ENCODE results near the gene ATF7IP2. TPM values are rescaled to one million over a fixed set of nuclear protein-coding genes. Genes with fewer than 3 reads are reported as not detected.

The ATF7IP2 gene
- total and polyA plus RNA-seq, 3 experiments from 2014 or later: 12.4 to 119 (median 14.3) TPM

DNA sequence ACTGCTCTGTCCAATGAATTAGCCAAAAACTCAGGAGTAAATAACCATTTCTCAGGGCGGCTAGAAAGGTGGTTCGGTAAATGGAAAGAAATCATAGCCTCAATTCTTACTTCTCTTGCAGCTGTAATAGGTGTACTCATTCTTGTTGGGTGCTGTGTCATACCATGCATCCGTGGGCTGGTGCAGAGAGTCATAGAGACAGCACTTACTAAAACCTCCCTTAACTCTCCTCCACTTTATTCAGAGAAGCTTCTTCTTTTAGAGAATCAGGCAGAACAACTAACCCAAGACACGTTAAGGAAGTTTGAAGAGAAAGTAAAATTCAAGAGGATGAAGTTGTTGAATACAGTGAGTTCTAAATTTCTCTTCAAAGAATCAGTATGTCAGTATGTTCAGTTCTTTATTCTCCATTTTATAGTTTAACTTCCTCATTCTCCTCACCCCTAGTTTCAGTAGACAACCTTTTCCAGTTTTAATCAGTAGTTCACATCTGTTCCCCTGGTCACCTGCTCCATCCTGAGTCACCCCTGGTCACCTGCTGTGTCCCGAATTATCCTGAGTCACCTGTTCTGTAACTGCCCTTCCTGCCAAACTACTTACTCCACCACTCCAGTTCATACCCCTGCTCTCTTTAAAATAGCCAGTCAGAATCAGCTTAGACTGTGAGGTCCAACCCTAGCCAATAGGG is 108.6 kb downstream of the ATF7IP2 start:
- Mint-ChIP-seq H3K4me3 (no peak overlapping the region), H3K9me3 (peaks cover 12 to 31% (median 19%) of the 10 kb centered on the region in 5 donors), H3K27me3 (peaks cover 0 to 4% of the 10 kb centered on the region in 2 donors), H3K36me3 (peaks cover 0 to 32% (median 0%) of the 10 kb centered on the region in 3 donors), H3K27ac (peak overlapping the region in 3 of 8 donors; percentile 24 to 61 (median 43)), H3K4me1 (no peaks in the 10 kb centered on the region)
- CTCF ChIA-PET: no interaction called here
- DNase-seq: no peak
- Histone ChIP-seq H3K27ac (ENCODE audit: low read depth, low read length) (no peak overlapping the region), H3K4me1 (ENCODE audit: insufficient read depth, low read length) (no peaks in the 10 kb centered on the region), H3K36me3 (ENCODE audit: insufficient read depth, low read length) (no peaks in the 10 kb centered on the region), H3K4me3 (ENCODE audit: low read length) (no peak overlapping the region), H3K9me3 (ENCODE audit: low read length) (no peaks in the 10 kb centered on the region), H3K27me3 (ENCODE audit: insufficient read depth, low read length, poor library complexity, severe bottlenecking) (no peaks in the 10 kb centered on the region)
- POLR2A ChIA-PET: no interaction called here

DNA sequence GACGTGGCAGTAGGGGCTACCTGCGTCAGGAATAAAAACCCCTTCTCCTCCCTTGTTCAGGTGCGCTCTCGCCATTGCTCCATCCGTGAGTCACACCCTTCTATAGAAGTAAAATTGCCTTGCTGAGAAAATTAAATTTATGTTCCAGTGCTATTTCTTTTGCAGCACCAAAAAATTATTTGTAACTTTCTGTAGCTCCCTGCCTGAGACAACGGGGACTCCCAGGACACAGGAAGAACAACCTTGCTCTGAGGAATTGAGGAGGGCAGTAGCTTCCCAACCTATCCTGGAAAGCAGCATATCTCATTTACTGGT is 109.1 kb downstream of the ATF7IP2 start:
- Histone ChIP-seq H3K27me3 (ENCODE audit: insufficient read depth, low read length, poor library complexity, severe bottlenecking) (no peaks in the 10 kb centered on the region), H3K27ac (ENCODE audit: low read depth, low read length) (no peak overlapping the region), H3K9me3 (ENCODE audit: low read length) (no peaks in the 10 kb centered on the region), H3K4me3 (ENCODE audit: low read length) (no peak overlapping the region), H3K36me3 (ENCODE audit: insufficient read depth, low read length) (no peaks in the 10 kb centered on the region), H3K4me1 (ENCODE audit: insufficient read depth, low read length) (no peaks in the 10 kb centered on the region)
- no peak for DNase-seq
- H3K27ac Mint-ChIP-seq: peak overlapping the region in 1 of 8 donors; percentile 43
- peaks cover 0 to 32% (median 0%) of the 10 kb centered on the region in 3 donors for H3K36me3 Mint-ChIP-seq
- H3K4me3 Mint-ChIP-seq: no peak overlapping the region
- ChIA-PET CTCF (no interaction called here), POLR2A (no interaction called here)
- H3K4me1 Mint-ChIP-seq: no peaks in the 10 kb centered on the region
- peaks cover 0 to 4% of the 10 kb centered on the region in 2 donors for H3K27me3 Mint-ChIP-seq
- H3K9me3 Mint-ChIP-seq: peaks cover 12 to 31% (median 19%) of the 10 kb centered on the region in 5 donors

DNA sequence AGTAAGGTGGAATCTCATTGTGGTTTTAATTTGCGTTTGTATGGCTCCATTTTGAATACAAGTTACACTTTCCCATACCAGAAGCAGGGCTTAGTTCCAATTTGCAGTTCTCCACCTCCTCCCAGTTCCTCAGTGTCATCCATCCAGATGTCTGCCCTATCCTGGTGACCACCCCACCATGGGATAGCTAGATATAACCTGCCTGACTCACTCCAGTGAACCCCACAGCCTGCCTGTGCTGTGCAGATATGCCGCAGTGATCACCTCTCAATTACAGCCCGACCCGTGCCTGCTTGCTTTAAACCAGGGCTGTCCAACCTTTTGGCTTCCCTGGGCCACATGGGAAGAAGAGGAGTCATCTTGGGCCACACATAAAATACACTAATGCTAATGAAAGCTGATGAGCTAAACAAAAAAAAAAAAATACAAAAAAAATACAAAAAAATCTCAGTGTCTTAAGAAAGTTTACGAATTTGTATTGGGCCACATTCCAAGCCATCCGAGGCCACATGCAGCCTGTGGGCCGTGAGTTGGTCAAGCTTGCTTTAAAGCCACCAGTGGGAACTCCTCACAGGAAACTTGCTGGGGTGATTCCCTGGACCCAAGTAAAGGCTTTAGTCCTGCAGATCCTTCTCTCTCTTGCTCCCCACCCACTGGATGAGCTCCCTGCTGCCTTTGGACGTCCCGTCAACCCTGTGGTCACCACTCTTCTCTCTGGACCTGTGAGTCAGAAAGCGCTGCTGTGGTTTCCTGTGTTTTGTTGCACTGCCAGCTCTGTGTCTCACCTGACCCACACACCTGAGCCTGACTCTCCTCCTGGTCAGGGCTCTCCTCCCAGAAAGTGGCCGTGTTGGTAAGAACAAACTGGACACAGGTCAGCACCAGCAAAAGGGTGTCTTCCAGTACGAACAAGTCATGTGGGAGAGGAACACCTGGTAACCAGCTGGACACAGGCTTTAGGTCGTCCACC is 111.6 kb downstream of the ATF7IP2 start:
- ChIA-PET POLR2A (interaction anchor here (0.6 to 0.8 kb wide), 3 partner anchors 12 to 450 kb away, joined by 3 to 9 read pairs (median 3); no protein-coding TSS in a partner anchor), CTCF (interaction anchor here (0.9 to 1.1 kb wide), 3 partner anchors 12 to 180 kb away, joined by 3 to 5 read pairs (median 3); no protein-coding TSS in a partner anchor)
- Histone ChIP-seq H3K27me3 (ENCODE audit: insufficient read depth, low read length, poor library complexity, severe bottlenecking) (no peaks in the 10 kb centered on the region), H3K36me3 (ENCODE audit: insufficient read depth, low read length) (no peaks in the 10 kb centered on the region), H3K27ac (ENCODE audit: low read depth, low read length) (peak overlapping the region; percentile 24), H3K9me3 (ENCODE audit: low read length) (no peaks in the 10 kb centered on the region), H3K4me1 (ENCODE audit: insufficient read depth, low read length) (no peaks in the 10 kb centered on the region), H3K4me3 (ENCODE audit: low read length) (no peak overlapping the region)
- H3K4me1 Mint-ChIP-seq: peaks cover 0 to 2% (median 0%) of the 10 kb centered on the region in 3 donors
- H3K36me3 Mint-ChIP-seq: peaks cover 0 to 32% (median 0%) of the 10 kb centered on the region in 3 donors
- peaks cover 0 to 4% of the 10 kb centered on the region in 2 donors for H3K27me3 Mint-ChIP-seq
- no peak overlapping the region for H3K4me3 Mint-ChIP-seq
- no peak for DNase-seq
- peaks cover 12 to 31% (median 19%) of the 10 kb centered on the region in 5 donors for H3K9me3 Mint-ChIP-seq
- no peak overlapping the region for H3K27ac Mint-ChIP-seq

DNA sequence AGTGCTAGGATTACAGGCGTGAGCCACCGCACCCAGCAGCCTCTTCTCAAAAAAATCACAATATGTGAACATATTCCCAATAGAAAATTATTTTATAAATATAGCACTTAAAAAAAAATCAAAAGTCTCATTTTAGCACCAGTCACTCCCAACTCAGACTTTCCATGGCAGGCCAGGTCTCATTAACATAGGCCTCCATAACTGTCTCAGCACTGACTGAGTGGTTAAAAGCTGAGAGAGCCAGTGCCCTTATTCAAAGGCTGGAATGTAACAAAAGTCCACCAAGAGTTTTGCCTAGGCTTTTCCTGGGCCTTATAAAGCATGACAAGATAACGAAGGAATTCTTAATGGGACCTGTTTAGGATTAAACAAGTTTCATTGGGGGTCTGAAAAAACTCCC is 114.7 kb downstream of the ATF7IP2 start:
- Histone ChIP-seq H3K27ac (ENCODE audit: low read depth, low read length) (no peak overlapping the region), H3K4me3 (ENCODE audit: low read length) (no peak overlapping the region), H3K36me3 (ENCODE audit: insufficient read depth, low read length) (no peaks in the 10 kb centered on the region), H3K4me1 (ENCODE audit: insufficient read depth, low read length) (no peaks in the 10 kb centered on the region), H3K27me3 (ENCODE audit: insufficient read depth, low read length, poor library complexity, severe bottlenecking) (no peaks in the 10 kb centered on the region), H3K9me3 (ENCODE audit: low read length) (no peaks in the 10 kb centered on the region)
- Mint-ChIP-seq H3K27me3 (peaks cover 0 to 2% of the 10 kb centered on the region in 2 donors), H3K9me3 (peaks cover under 1 to 10% (median 1%) of the 10 kb centered on the region in 5 donors), H3K36me3 (peaks cover 0 to 8% (median 0%) of the 10 kb centered on the region in 3 donors), H3K4me3 (no peak overlapping the region), H3K4me1 (peaks cover 0 to 7% (median 2%) of the 10 kb centered on the region in 3 donors), H3K27ac (no peak overlapping the region)
- ChIA-PET CTCF (interaction anchor here (0.9 to 1.3 kb wide), 2 partner anchors 9 to 186 kb away, joined by 3 to 5 read pairs; no protein-coding TSS in a partner anchor), POLR2A (no interaction called here)
- no peak for DNase-seq

DNA sequence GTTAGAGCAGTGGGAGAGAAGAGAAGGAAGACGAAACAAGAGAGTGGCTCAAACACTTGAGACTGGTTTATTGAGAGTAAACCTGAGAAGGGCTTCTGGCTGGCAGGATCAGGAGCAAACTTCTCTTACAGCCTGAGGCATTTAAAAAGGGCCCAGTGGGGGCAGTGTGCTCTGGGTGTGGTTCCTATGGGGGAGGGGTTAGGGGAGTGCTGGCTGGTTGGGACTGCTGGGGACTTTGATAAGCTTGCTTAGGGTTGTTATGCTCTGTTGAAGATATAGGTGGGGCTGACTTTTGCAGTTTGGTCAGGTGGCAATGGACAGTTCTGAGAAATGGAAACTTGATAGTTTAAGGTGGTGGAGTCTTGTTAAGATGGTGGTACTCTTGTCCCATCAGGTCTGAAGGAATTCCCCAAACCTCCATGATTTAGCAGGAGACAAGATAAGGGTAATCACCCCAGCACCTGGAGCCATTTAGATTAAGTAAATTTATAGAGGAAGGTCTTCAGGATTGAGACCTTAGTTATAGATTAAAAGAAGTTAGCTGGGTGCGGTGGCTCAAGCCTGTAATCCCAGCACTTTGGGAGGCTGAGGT is 115.3 kb downstream of the ATF7IP2 start:
- no peak overlapping the region for H3K27ac ChIP-seq (ENCODE audit: low read depth, low read length)
- H3K4me1 Mint-ChIP-seq: peaks cover 0 to 7% (median 2%) of the 10 kb centered on the region in 3 donors
- H3K4me3 Mint-ChIP-seq: no peak overlapping the region
- H3K36me3 Mint-ChIP-seq: peaks cover 0 to 8% (median 0%) of the 10 kb centered on the region in 3 donors
- H3K27me3 Mint-ChIP-seq: peaks cover 0 to 2% of the 10 kb centered on the region in 2 donors
- H3K9me3 ChIP-seq (ENCODE audit: low read length): no peaks in the 10 kb centered on the region
- CTCF ChIA-PET: interaction anchor here (1.3 kb wide), 1 partner anchor 186 kb away, joined by 5 read pairs; no protein-coding TSS in a partner anchor
- no peak for DNase-seq
- H3K27ac Mint-ChIP-seq: peak overlapping the region in 1 of 8 donors; percentile 64
- H3K27me3 ChIP-seq (ENCODE audit: insufficient read depth, low read length, poor library complexity, severe bottlenecking): no peaks in the 10 kb centered on the region
- POLR2A ChIA-PET: no interaction called here
- H3K4me1 ChIP-seq (ENCODE audit: insufficient read depth, low read length): no peaks in the 10 kb centered on the region
- peaks cover 0 to 6% (median 1%) of the 10 kb centered on the region in 5 donors for H3K9me3 Mint-ChIP-seq
- H3K36me3 ChIP-seq (ENCODE audit: insufficient read depth, low read length): no peaks in the 10 kb centered on the region
- H3K4me3 ChIP-seq (ENCODE audit: low read length): no peak overlapping the region

DNA sequence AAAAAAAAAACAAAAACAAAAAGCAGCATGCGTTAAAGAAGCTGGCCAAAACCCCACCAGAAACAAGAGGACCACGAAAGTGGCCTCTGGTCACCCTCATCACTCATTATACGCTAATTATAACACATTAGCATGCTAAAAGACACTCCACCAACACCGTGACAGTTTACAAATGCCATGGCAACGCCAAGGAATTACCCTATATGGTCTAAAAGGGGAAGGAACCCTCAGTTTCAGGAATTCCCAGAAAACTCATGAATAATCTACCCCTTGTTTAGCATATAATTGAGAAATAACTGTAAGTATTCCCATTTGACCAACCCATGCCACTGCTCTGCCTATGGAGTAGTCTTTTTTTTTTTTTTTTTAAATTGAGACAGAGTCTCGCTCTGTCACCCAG is 116.9 kb downstream of the ATF7IP2 start:
- Histone ChIP-seq H3K4me3 (ENCODE audit: low read length) (no peak overlapping the region), H3K36me3 (ENCODE audit: insufficient read depth, low read length) (no peaks in the 10 kb centered on the region), H3K9me3 (ENCODE audit: low read length) (no peaks in the 10 kb centered on the region), H3K4me1 (ENCODE audit: insufficient read depth, low read length) (no peaks in the 10 kb centered on the region), H3K27ac (ENCODE audit: low read depth, low read length) (no peak overlapping the region), H3K27me3 (ENCODE audit: insufficient read depth, low read length, poor library complexity, severe bottlenecking) (no peaks in the 10 kb centered on the region)
- no peaks in the 10 kb centered on the region for H3K27me3 Mint-ChIP-seq
- no peak for DNase-seq
- ChIA-PET CTCF (no interaction called here), POLR2A (interaction anchor here (0.6 kb wide), 1 partner anchor 430 kb away, joined by 3 read pairs; no protein-coding TSS in a partner anchor)
- H3K27ac Mint-ChIP-seq: no peak overlapping the region
- peaks cover 0 to 1% (median 0%) of the 10 kb centered on the region in 5 donors for H3K9me3 Mint-ChIP-seq
- no peak overlapping the region for H3K4me3 Mint-ChIP-seq
- H3K36me3 Mint-ChIP-seq: no peaks in the 10 kb centered on the region
- H3K4me1 Mint-ChIP-seq: peaks cover 0 to 7% (median 2%) of the 10 kb centered on the region in 3 donors

DNA sequence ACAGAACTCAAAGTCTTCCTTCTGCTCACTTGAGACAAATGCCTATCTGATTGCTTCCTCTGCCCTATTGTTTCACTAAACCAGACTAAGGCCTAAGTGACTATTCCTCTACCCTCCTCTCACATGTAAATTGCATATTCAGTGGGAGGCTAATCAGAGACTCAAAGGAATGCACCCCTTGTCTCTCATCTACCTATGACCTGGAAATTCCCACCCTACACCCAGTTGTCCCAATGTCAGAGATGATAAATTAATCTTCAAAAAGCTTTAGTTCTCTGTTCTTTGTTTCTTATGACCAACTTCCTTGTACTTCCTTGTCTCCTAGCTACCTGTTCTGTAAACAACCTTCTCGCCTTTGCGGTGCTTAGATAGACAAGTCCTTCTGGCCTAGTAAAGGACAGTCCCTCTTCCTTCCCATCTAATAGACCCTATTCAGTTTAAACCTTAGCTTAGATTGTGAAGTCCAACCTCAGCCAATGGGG is 118.6 kb downstream of the ATF7IP2 start:
- POLR2A ChIA-PET: interaction anchor here (0.5 kb wide), 1 partner anchor 93 kb away, joined by 3 read pairs; no protein-coding TSS in a partner anchor
- H3K36me3 Mint-ChIP-seq: no peaks in the 10 kb centered on the region

More for the DNA sequence above, 118.6 kb downstream of the ATF7IP2 start:
- Mint-ChIP-seq H3K27ac (peak overlapping the region in 4 of 8 donors; percentile 8 to 50 (median 34)), H3K4me1 (peaks cover 0 to 8% (median 2%) of the 10 kb centered on the region in 3 donors), H3K4me3 (no peak overlapping the region), H3K9me3 (peaks cover 0 to 1% (median 0%) of the 10 kb centered on the region in 5 donors), H3K27me3 (no peaks in the 10 kb centered on the region)
- no peak overlapping the region for H3K4me3 ChIP-seq (ENCODE audit: low read length)
- H3K9me3 ChIP-seq (ENCODE audit: low read length): no peaks in the 10 kb centered on the region
- no peaks in the 10 kb centered on the region for H3K36me3 ChIP-seq (ENCODE audit: insufficient read depth, low read length)
- H3K27me3 ChIP-seq (ENCODE audit: insufficient read depth, low read length, poor library complexity, severe bottlenecking): no peaks in the 10 kb centered on the region
- no peak overlapping the region for H3K27ac ChIP-seq (ENCODE audit: low read depth, low read length)
- no peak for DNase-seq
- CTCF ChIA-PET: interaction anchor here (0.5 to 3.9 kb wide), 4 partner anchors 19 to 861 kb away, joined by 3 to 17 read pairs (median 4); no protein-coding TSS in a partner anchor
- H3K4me1 ChIP-seq (ENCODE audit: insufficient read depth, low read length): no peaks in the 10 kb centered on the region

Data from CD8-positive, alpha-beta memory T cell (primary cell).